Loucy (cell line): Measurements from ENCODE around the gene CR2.

ENCODE experiments used
- EZH2phosphoT487 ChIP-seq: fragments of 200-600 bp; IDR thresholded peaks from 2 replicates; pipeline ENCODE4 v1.6.1; 2018; ENCODE audit warnings: antibody characterized with exemption, mild to moderate bottlenecking, moderate library complexity, borderline replicate concordance
- TF ChIP-seq, protein P1 (sequence below): fragments of 200-600 bp; sonication (generic); conservative IDR thresholded peaks from 2 replicates; pipeline ENCODE4 v1.5.1; 2014; ENCODE audit warnings: mild to moderate bottlenecking, antibody characterized with exemption, low read length

DNA sequence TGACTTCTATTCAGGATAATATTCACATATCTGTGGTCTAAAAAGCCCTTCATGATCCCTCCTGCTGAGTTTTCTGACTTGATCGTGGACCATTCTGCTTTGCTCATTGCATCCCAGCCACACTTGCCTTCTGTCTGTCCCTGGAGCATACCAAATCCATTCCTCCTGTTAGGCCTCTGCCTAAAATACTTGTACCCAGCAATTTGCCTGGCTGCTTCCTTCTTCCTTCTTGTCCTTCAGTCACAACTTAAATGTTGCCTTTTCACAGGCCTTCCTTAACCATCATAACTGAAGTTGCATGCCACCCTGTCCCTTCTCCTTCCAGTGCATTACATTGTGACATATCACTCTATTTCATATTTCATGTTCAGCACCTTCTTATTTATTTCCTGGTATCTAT lies 4.3 kb downstream of the CR2 start:
- TF ChIP-seq, protein P1, sequence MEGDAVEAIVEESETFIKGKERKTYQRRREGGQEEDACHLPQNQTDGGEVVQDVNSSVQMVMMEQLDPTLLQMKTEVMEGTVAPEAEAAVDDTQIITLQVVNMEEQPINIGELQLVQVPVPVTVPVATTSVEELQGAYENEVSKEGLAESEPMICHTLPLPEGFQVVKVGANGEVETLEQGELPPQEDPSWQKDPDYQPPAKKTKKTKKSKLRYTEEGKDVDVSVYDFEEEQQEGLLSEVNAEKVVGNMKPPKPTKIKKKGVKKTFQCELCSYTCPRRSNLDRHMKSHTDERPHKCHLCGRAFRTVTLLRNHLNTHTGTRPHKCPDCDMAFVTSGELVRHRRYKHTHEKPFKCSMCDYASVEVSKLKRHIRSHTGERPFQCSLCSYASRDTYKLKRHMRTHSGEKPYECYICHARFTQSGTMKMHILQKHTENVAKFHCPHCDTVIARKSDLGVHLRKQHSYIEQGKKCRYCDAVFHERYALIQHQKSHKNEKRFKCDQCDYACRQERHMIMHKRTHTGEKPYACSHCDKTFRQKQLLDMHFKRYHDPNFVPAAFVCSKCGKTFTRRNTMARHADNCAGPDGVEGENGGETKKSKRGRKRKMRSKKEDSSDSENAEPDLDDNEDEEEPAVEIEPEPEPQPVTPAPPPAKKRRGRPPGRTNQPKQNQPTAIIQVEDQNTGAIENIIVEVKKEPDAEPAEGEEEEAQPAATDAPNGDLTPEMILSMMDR: no peak
- TF ChIP-seq EZH2phosphoT487: no peak
